WTC11 (cell line): Measurements from ENCODE around the gene PXYLP1. TPM values are rescaled to one million over a fixed set of nuclear protein-coding genes. Genes with fewer than 3 reads are reported as not detected.

ENCODE experiments used
- ATAC-seq: fragments of 200-7000 bp; cut with Tn5 transposase; 2 replicates; pipeline ENCODE4 v1.10.0; 2021; ENCODE audit warnings: mild to moderate bottlenecking, moderate library complexity
- CTCF ChIA-PET: fragments of 300-600 bp; sonication (Branson Sonifier 250); formaldehyde crosslinking; loops from one replicate; lab custom pipeline; 2021; ENCODE audit warnings: antibody characterized with exemption; lab: Charles Lee
- POLR2A ChIA-PET: fragments of 350-600 bp; sonication (Branson Sonifier 250); formaldehyde crosslinking; loops from one replicate; lab custom pipeline; 2021; ENCODE audit warnings: antibody characterized with exemption; lab: Charles Lee
- DNase-seq: peaks from one replicate; pipeline ENCODE4 v3.0.0; 2021; ENCODE audit warnings: low spot score
- H3K27ac Mint-ChIP-seq: 2 replicates; pipeline ENCODE4 v1.8.0; 2021; ENCODE audit warnings: mixed read lengths
- H3K27me3 Mint-ChIP-seq: 2 replicates; pipeline ENCODE4 v1.8.0; 2021; ENCODE audit warnings: low read depth, mild to moderate bottlenecking, moderate library complexity, mixed read lengths
- H3K36me3 Mint-ChIP-seq: 2 replicates; pipeline ENCODE4 v1.8.0; 2021; ENCODE audit warnings: mixed read lengths
- H3K4me1 Mint-ChIP-seq: 2 replicates; pipeline ENCODE4 v1.8.0; 2022; ENCODE audit warnings: mixed read lengths
- H3K4me3 Mint-ChIP-seq: 2 replicates; pipeline ENCODE4 v1.8.0; 2021; ENCODE audit warnings: mild to moderate bottlenecking, moderate library complexity, mixed read lengths
- H3K9me3 Mint-ChIP-seq: 2 replicates; pipeline ENCODE4 v1.8.0; 2021; ENCODE audit warnings: mixed read lengths
- CTCF ChIP-seq: fragments of 200-600 bp; IDR thresholded peaks from 2 replicates; pipeline ENCODE4 v1.8.0; 2022; ENCODE audit warnings: antibody characterized with exemption
- ELF4 ChIP-seq: sonication (generic); formaldehyde crosslinking; IDR thresholded peaks from 2 replicates; pipeline ENCODE4 v1.8.1; 2022; ENCODE audit warnings: low read depth, mild to moderate bottlenecking, moderate library complexity, missing genetic modification reagents
- EMX1 ChIP-seq: fragments of 250-450 bp; sonication (Bioruptor Pico); IDR thresholded peaks from 2 replicates; pipeline ENCODE4 v1.8.0; 2021; ENCODE audit warnings: mild to moderate bottlenecking
- FOXK1 ChIP-seq: sonication (generic); formaldehyde crosslinking; IDR thresholded peaks from 2 replicates; pipeline ENCODE4 v1.8.0; 2022; ENCODE audit warnings: mild to moderate bottlenecking, moderate library complexity, missing genetic modification reagents
- FOXP4 ChIP-seq: sonication (generic); formaldehyde crosslinking; IDR thresholded peaks from 2 replicates; pipeline ENCODE4 v1.8.0; 2022; ENCODE audit warnings: mild to moderate bottlenecking, missing genetic modification reagents
- MXD4 ChIP-seq: fragments of 250-450 bp; sonication (Bioruptor Pico); IDR thresholded peaks from 2 replicates; pipeline ENCODE4 v1.8.0; 2021; ENCODE audit warnings: mild to moderate bottlenecking, moderate library complexity, borderline replicate concordance
- NR2C2 ChIP-seq: sonication (generic); formaldehyde crosslinking; IDR thresholded peaks from 2 replicates; pipeline ENCODE4 v1.8.0; 2022; ENCODE audit warnings: mild to moderate bottlenecking, missing genetic modification reagents
- NR3C1 ChIP-seq: sonication (generic); formaldehyde crosslinking; conservative IDR thresholded peaks from 2 replicates; pipeline ENCODE4 v1.8.1; 2023; ENCODE audit warnings: low read depth, mild to moderate bottlenecking, missing genetic modification reagents
- PRDM15 ChIP-seq: sonication (generic); formaldehyde crosslinking; IDR thresholded peaks from 2 replicates; pipeline ENCODE4 v1.8.0; 2022; ENCODE audit warnings: missing genetic modification reagents
- PRRX2 ChIP-seq: fragments of 250-450 bp; sonication (Bioruptor Pico); IDR thresholded peaks from 2 replicates; pipeline ENCODE4 v1.8.0; 2021; ENCODE audit warnings: mild to moderate bottlenecking
- RORB ChIP-seq: fragments of 250-450 bp; sonication (Bioruptor Pico); IDR thresholded peaks from 2 replicates; pipeline ENCODE4 v1.9.0; 2021; ENCODE audit warnings: mild to moderate bottlenecking
- SMAD4 ChIP-seq: sonication (generic); formaldehyde crosslinking; IDR thresholded peaks from 2 replicates; pipeline ENCODE4 v1.8.0; 2022; ENCODE audit warnings: mild to moderate bottlenecking, missing genetic modification reagents
- TP53 ChIP-seq: sonication (generic); formaldehyde crosslinking; IDR thresholded peaks from 2 replicates; pipeline ENCODE4 v1.8.1; 2023; ENCODE audit warnings: mild to moderate bottlenecking, missing genetic modification reagents
- ZNF671 ChIP-seq: fragments of 250-450 bp; sonication (Bioruptor Pico); IDR thresholded peaks from 2 replicates; pipeline ENCODE4 v1.8.0; 2021; ENCODE audit warnings: mild to moderate bottlenecking
- ZSCAN18 ChIP-seq: fragments of 250-450 bp; sonication (Bioruptor Pico); IDR thresholded peaks from 2 replicates; pipeline ENCODE4 v2.1.2; 2022; ENCODE audit warnings: mild to moderate bottlenecking, moderate library complexity
- total RNA-seq: library from RNA; stranded (reverse); gene quantifications from 3 replicates; pipeline ENCODE4 v1.2.3, GENCODE V29; 2021
- TF ChIP-seq, protein P1 (sequence below): sonication (generic); formaldehyde crosslinking; IDR thresholded peaks from 2 replicates; pipeline ENCODE4 v1.8.0; 2023; ENCODE audit warnings: missing genetic modification reagents, mild to moderate bottlenecking, borderline replicate concordance
- TF ChIP-seq, protein P2 (sequence below): fragments of 250-450 bp; sonication (Bioruptor Pico); conservative IDR thresholded peaks from 2 replicates; pipeline ENCODE4 v1.9.0; 2021; ENCODE audit warnings: mild to moderate bottlenecking
- TF ChIP-seq, protein P3 (sequence below): sonication (generic); formaldehyde crosslinking; IDR thresholded peaks from 2 replicates; pipeline ENCODE4 v1.8.1; 2023; ENCODE audit warnings: mild to moderate bottlenecking, missing genetic modification reagents

PXYLP1 gene
- total RNA-seq, 1 experiment from 2014 or later: 20.1 TPM

DNA sequence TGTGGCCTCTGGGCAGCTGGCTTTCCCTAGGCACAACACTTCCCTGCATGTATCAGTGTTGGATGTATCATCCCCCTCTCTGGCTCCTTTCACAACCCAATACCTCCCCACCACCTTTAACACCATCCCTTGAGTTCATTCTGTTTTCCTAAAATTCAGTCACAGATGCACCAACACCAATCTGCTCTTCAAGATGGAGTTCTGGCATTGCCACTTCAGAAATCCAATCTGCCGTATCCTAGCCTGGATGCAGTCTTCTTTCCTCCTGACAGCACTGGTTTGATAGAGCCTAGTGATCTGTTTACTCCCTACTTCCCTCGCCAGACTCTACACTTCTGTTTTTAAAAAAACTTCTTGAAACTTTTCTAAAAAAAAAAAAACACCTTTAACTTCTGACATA lies 21.7 kb downstream of the PXYLP1 start:
- no peak overlapping the region for H3K27ac Mint-ChIP-seq
- ChIA-PET POLR2A (no interaction called here), CTCF (interaction anchor here (3.2 to 5.1 kb wide), 2 partner anchors 21 kb away, joined by 14 to 74 read pairs; partner anchors contain the start of gene PXYLP1)
- no peak for DNase-seq
- no peaks in the 10 kb centered on the region for H3K9me3 Mint-ChIP-seq
- no peak overlapping the region for H3K4me3 Mint-ChIP-seq
- no peaks in the 10 kb centered on the region; the same call in 1 of the 2 replicates for H3K4me1 Mint-ChIP-seq
- no peaks in the 10 kb centered on the region for H3K27me3 Mint-ChIP-seq
- H3K36me3 Mint-ChIP-seq: no peaks in the 10 kb centered on the region
- ATAC-seq: no peak
- TF ChIP-seq TP53 (CRISPR knock-in tag): no peak
- TF ChIP-seq SMAD4 (CRISPR knock-in tag): no peak
- TF ChIP-seq, protein P1, sequence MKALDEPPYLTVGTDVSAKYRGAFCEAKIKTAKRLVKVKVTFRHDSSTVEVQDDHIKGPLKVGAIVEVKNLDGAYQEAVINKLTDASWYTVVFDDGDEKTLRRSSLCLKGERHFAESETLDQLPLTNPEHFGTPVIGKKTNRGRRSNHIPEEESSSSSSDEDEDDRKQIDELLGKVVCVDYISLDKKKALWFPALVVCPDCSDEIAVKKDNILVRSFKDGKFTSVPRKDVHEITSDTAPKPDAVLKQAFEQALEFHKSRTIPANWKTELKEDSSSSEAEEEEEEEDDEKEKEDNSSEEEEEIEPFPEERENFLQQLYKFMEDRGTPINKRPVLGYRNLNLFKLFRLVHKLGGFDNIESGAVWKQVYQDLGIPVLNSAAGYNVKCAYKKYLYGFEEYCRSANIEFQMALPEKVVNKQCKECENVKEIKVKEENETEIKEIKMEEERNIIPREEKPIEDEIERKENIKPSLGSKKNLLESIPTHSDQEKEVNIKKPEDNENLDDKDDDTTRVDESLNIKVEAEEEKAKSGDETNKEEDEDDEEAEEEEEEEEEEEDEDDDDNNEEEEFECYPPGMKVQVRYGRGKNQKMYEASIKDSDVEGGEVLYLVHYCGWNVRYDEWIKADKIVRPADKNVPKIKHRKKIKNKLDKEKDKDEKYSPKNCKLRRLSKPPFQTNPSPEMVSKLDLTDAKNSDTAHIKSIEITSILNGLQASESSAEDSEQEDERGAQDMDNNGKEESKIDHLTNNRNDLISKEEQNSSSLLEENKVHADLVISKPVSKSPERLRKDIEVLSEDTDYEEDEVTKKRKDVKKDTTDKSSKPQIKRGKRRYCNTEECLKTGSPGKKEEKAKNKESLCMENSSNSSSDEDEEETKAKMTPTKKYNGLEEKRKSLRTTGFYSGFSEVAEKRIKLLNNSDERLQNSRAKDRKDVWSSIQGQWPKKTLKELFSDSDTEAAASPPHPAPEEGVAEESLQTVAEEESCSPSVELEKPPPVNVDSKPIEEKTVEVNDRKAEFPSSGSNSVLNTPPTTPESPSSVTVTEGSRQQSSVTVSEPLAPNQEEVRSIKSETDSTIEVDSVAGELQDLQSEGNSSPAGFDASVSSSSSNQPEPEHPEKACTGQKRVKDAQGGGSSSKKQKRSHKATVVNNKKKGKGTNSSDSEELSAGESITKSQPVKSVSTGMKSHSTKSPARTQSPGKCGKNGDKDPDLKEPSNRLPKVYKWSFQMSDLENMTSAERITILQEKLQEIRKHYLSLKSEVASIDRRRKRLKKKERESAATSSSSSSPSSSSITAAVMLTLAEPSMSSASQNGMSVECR (CRISPR knock-in tag): no peak
- TF ChIP-seq, protein P2, sequence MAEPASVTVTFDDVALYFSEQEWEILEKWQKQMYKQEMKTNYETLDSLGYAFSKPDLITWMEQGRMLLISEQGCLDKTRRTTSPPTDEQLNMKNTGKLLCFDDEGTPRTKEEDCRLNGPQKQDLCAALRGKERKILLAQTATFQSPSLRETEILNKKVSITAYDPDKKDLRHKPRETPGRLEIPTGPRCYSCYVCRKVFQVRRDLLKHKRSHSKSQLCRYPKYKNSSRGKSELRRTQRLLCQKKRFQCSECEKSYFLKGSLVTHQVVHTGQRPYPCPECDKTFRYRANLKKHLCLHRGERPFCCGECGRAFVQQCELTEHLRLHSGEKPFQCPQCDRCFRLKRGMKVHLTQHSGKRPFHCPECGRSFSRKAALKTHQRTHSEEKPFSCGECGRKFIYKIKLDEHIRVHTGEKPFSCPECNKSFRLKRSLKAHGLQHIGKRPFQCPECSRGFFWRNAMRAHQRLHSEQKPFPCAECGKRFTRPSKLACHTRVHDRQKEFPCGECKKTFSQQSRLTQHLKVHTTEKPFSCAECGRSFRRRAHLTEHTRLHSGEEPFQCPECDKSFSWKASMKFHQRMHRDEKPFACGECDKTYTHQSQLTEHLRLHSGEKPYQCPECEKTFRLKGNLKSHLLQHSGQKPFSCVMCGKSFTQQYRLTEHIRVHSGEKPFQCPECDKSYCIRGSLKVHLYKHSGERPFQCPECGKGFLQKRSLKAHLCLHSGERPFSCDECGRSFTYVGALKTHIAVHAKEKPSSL: no peak

GRCh38 chr3:141253811-141254210 lies 22.2 kb downstream of the PXYLP1 start:
- H3K9me3 Mint-ChIP-seq: no peaks in the 10 kb centered on the region
- POLR2A ChIA-PET: no interaction called here
- TF ChIP-seq ZSCAN18 (CRISPR knock-in tag): no peak
- TF ChIP-seq, protein P3, sequence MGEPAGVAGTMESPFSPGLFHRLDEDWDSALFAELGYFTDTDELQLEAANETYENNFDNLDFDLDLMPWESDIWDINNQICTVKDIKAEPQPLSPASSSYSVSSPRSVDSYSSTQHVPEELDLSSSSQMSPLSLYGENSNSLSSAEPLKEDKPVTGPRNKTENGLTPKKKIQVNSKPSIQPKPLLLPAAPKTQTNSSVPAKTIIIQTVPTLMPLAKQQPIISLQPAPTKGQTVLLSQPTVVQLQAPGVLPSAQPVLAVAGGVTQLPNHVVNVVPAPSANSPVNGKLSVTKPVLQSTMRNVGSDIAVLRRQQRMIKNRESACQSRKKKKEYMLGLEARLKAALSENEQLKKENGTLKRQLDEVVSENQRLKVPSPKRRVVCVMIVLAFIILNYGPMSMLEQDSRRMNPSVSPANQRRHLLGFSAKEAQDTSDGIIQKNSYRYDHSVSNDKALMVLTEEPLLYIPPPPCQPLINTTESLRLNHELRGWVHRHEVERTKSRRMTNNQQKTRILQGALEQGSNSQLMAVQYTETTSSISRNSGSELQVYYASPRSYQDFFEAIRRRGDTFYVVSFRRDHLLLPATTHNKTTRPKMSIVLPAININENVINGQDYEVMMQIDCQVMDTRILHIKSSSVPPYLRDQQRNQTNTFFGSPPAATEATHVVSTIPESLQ (CRISPR knock-in tag): no peak
- TF ChIP-seq RORB: no peak
- TF ChIP-seq NR3C1: no peak
- no peak for TF ChIP-seq NR2C2 (CRISPR knock-in tag)
- TF ChIP-seq ELF4: no peak
- no peak for TF ChIP-seq PRDM15
- TF ChIP-seq CTCF: no peak
- TF ChIP-seq FOXP4 (CRISPR knock-in tag): no peak
- TF ChIP-seq ZNF671 (CRISPR knock-in tag): no peak
- TF ChIP-seq TP53 (CRISPR knock-in tag): no peak
- no peak for TF ChIP-seq MXD4 (CRISPR knock-in tag)
- no peak for TF ChIP-seq EMX1 (CRISPR knock-in tag)
- no peak for TF ChIP-seq PRRX2 (CRISPR knock-in tag)
- TF ChIP-seq FOXK1 (CRISPR knock-in tag): no peak

More at GRCh38 chr3:141253811-141254210, 22.2 kb downstream of the PXYLP1 start:
- Mint-ChIP-seq H3K36me3 (no peaks in the 10 kb centered on the region), H3K27ac (no peak overlapping the region), H3K4me3 (no peak overlapping the region), H3K4me1 (no peaks in the 10 kb centered on the region; the same call in 1 of the 2 replicates), H3K27me3 (no peaks in the 10 kb centered on the region)
- ATAC-seq: no peak
- no peak for DNase-seq
- CTCF ChIA-PET: interaction anchor here (5.1 kb wide), 1 partner anchor 22 kb away, joined by 74 read pairs; the partner anchor contains the start of gene PXYLP1
